Retinal pigment epithelial cell (primary cell): ENCODE measurements around the gene SETD2.

Experiments used
- DNase-seq: peaks from one replicate; pipeline ENCODE4 v3.0.0-alpha.2; 2010; ENCODE audit warnings: low read depth
- H3K4me3 ChIP-seq: 2 replicates; pipeline ENCODE4 v1.5.1; 2011; ENCODE audit warnings: mild to moderate bottlenecking, low read length, control low read depth, moderate library complexity
- CTCF ChIP-seq: conservative IDR thresholded peaks from 2 replicates; pipeline ENCODE4 v1.5.1; 2011; ENCODE audit warnings: low read depth, low read length, control low read depth, inconsistent platforms

SETD2 gene

DNA sequence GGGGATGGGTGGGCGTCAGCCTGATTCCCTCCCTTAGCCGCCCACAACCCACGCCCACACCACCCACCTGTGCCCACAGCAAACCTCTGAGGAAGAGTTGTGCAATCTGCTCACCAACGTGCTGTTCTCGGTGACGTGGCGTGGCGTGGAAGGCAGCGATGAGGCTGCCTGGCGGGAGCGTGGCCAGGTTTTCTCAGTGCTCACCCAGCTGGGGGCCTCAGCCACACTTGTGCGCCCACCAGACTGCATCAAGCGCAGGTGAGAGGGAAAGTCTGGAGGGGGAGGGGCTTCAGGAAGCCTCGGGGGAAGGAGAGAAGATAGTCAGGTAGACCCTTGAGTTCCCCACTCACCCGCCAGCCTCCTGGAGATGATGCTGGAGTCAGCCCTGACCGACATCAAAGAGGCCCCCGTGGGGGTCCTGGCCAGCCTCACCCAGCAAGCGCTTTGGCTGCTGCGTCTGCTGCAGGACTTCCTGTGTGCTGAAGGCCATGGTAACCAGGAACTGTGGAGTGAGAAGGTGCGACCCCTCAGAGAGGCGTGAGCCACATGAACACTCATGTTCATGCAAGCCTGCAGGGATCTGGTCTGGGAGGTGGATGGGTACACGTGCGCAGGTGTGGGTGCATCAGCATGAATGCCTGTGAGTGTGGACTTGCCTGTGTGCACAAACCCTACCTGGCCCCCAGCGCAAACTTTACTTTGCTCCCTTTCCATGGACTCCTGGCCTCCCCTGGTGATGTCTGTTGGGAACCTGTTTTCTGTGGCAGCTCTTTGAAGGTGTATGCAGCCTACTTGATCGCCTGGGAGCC is 162.8 kb downstream of the SETD2 start:
- DNase-seq: no peak
- no peak overlapping the region for H3K4me3 ChIP-seq
- TF ChIP-seq CTCF: no peak

DNA sequence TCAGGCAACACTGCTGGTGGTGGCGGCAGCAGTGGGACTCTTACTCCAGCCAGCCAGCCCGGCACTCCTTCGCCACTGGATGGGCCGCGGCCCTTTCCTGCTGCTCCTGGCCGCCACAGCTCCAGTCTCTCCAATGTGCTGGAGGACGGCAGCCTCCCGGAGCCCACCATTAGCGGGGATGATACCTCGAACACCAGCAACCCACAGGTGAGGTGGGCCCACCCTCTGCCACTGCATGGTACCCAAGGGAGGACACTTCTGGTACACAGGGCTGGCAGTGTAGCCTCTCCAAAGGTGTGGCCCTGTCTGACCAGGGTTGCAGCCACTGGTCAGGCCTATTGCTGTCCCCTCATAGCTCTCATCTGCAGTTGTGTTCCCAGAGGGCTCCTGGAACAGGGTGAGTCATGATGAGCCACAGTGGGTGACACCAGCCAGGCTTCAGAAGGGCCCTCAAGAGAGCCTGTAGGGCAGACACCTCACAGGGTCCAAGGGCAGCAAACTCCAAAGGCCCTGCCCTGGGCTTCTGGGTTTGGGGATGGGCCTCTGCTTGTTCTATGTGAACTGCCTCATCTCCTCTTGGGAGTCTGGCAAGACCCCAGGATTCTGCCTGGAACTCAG is 163.6 kb downstream of the SETD2 start:
- no peak overlapping the region for H3K4me3 ChIP-seq
- TF ChIP-seq CTCF: no peak
- DNase-seq: no peak

- no peak for TF ChIP-seq CTCF
- DNase-seq: no peak
Observed at GRCh38 chr3:46999516-47000197, 164.3 kb downstream of the SETD2 start.

GRCh38 chr3:46998852-46999515 is 164.9 kb downstream of the SETD2 start:
- no peak for DNase-seq
- no peak for TF ChIP-seq CTCF
- no peak overlapping the region for H3K4me3 ChIP-seq

More at GRCh38 chr3:46999516-47000197, 164.3 kb downstream of the SETD2 start:
- no peak overlapping the region for H3K4me3 ChIP-seq

DNA sequence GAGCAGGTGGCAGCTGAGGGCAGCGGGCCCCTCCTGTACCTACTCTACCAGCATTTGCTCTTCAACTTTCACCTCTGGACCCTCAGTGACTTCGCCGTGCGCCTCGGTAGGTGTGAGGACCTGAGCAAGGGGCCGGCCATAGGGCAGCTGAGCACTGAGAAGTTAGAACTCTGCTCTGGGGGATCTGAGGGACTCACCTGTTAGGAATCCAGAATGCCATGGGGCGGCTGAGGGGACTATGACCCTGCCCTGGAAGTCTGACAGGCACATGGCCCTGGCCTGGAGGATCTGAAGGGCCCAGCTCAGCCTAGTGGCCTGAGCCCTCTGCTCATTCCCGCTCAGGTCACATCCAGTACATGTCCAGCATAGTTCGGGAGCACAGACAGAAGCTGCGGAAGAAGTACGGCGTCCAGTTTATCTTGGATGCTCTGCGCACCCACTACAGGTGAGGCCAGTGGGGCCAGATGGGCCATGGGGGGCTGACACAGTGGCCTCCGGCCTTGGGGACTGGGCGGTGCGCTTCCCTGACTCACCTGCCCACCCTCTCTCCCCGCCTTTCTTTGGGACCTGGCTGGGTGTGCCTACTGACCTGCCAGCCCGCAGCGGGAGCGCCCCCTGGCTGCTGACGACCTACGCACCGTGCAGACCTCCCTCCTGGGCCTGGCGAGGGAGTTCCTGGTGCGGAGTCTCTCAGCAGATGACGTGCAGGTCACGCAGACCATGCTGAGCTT is 165.6 kb downstream of the SETD2 start:
- TF ChIP-seq CTCF: peak; percentile 94
- H3K4me3 ChIP-seq: no peak overlapping the region
- DNase-seq: no peak

DNA sequence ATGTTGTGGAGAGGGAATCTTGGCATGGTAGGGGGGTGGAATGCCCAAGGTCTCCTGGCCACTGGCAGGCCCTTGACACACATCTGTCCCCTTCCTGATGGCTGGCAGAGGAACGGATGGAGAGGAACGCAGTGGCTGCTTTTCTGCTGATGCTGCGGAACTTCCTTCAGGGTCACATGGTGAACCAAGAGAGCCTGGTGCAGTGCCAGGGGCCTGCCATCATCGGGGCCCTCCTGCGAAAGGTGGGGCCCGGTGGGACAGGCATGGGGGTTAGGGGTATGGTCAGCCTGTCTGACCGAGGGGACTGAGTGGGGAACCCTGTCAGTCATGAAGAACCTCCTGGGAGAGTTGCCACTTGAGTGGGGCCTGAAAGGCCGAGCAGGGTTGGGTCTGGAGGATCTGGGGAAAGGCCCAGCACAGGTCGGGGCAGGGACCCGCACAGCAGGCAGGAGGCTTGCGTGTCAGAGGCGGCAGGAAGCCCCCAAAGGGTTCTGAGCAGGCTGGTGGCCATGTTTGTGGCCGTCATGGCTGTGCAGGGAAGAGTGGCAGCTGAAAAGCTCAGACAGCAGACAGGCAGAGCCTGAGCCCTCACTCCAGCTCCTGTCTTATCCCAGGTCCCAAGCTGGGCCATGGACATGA is 166.3 kb downstream of the SETD2 start:
- TF ChIP-seq CTCF: no peak
- H3K4me3 ChIP-seq: no peak overlapping the region
- DNase-seq: no peak
